Body of pancreas (tissue), 4 donors: ENCODE results near the gene SHC4. TPM values are rescaled to one million over a fixed set of nuclear protein-coding genes. Genes with fewer than 3 reads are reported as not detected.

Source experiments
- ATAC-seq: fragments of 150-250 bp; one replicate; pipeline ENCODE4 v1.9.1; 2016
- DNase-seq, 4 donors: peaks; one replicate each; pipeline ENCODE4 v3.0.0-alpha.2; 2019
- H3K27ac ChIP-seq, 4 donors: fragments of 200-600 bp; sonication (generic); 1 replicate in 3 of 4; 2 replicates in 1 of 4; pipeline versions ENCODE4 v1.5.1 to v1.6.1; 2016 to 2019; ENCODE audit warnings: mild to moderate bottlenecking in 1 of 4, mixed read lengths in 1 of 4, moderate library complexity in 1 of 4
- H3K27me3 ChIP-seq, 2 donors: fragments of 200-600 bp; sonication (generic); one replicate each; pipeline ENCODE4 v1.6.0; 2016; ENCODE audit warnings: mild to moderate bottlenecking in 1 of 2
- H3K36me3 ChIP-seq, 2 donors: fragments of 200-600 bp; sonication (generic); replicated peaks in 1 of 2; 2 replicates each; pipeline ENCODE4 v1.5.1; 2016; ENCODE audit warnings: low read depth in 2 of 2; ENCODE audit not compliant: insufficient read depth in 1 of 2
- H3K4me1 ChIP-seq: fragments of 200-600 bp; sonication (generic); one replicate; pipeline ENCODE4 v1.6.0; 2016
- H3K4me3 ChIP-seq, 2 donors: fragments of 200-600 bp; sonication (generic); 1 replicate in 1 of 2; 2 replicates in 1 of 2; pipeline ENCODE4 v1.5.1; 2016 to 2019
- H3K9me3 ChIP-seq, 3 donors: fragments of 200-600 bp; sonication (generic); 1 replicate in 2 of 3; 2 replicates in 1 of 3; pipeline ENCODE4 v1.5.1; 2016
- POLR2A ChIP-seq, 3 donors: fragments of 450-650 bp; IDR thresholded peaks; one replicate each; pipeline ENCODE4 v1.6.1; 2016; ENCODE audit warnings: antibody characterized with exemption in 3 of 3, mild to moderate bottlenecking in 2 of 3
- WGBS, 2 donors: methylation state at CpG; one replicate each; pipeline ENCODE4 v1.1.5; 2017; 5-methylcytosine and 5-hydroxymethylcytosine counted together
- intact Hi-C: fragments of 100-400 bp; cut with DNase I; formaldehyde crosslinking; loops from one replicate; pipeline ENCODE4 v1.15.1; 2023
- small RNA-seq: library from RNA; depleted of rRNA; stranded (forward); fragments of <200 nt; gene quantifications from one replicate; pipeline ENCODE3, GENCODE V24; 2016
- total RNA-seq, 2 donors: library from RNA; depleted of rRNA; stranded (reverse); fragments of >200 nt; gene quantifications; one replicate each; pipeline ENCODE4 v1.1.0, GENCODE V29; 2016
- TF ChIP-seq, protein P1 (sequence below), 7 experiments: fragments of 450-650 bp in 4 of 7; fragments of 200-600 bp in 3 of 7; sonication (generic) in 3 of 7; IDR thresholded peaks; one replicate each; pipeline ENCODE4 v1.5.1; 2016 to 2019; ENCODE audit warnings: antibody characterized with exemption in 7 of 7

Gene SHC4
- total RNA-seq, 2 donors from 2014 or later: 0.78 TPM; not detected in 1

DNA sequence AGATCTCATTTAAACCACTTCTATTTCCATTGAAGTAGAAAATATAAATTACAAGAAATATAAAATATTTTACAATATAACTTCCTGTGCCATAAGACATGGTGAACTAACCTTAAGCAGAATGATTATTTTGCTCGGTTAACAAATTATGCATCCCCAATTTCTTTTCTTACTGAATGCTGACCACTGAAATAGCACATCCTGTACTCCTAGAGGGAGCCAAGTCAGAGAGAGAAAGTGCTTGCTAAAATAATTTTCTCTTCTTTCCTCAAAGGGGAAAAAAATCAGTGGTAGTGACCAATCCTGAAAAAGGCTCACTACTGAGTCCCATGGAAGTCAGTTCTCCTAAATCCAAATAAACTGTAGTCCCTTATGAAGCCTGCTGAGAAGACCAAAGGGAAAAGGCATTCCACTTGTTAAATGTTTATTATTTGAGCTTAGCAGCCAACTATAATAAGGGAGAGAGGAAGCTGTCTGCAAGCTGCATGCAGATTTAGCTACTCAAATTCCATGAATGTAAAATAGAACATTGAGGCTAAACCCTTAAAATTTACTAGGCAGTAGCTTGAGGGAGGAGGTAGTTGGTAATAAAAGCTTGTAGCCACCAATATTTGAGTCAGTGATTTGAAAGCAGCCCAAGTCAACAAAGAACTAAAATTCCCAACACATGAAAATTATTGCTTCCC lies 185.9 kb downstream of the SHC4 start:
- H3K4me1 ChIP-seq: no peaks in the 10 kb centered on the region
- no peaks in the 10 kb centered on the region for H3K27me3 ChIP-seq
- ATAC-seq (no peak), DNase-seq (no peak)
- no peak overlapping the region for H3K4me3 ChIP-seq
- 81 to 90% methylated on average over 1 of the region's 1 CpG for WGBS, 2 donors
- intact Hi-C loops: no loop called here
- TF ChIP-seq, protein P1, sequence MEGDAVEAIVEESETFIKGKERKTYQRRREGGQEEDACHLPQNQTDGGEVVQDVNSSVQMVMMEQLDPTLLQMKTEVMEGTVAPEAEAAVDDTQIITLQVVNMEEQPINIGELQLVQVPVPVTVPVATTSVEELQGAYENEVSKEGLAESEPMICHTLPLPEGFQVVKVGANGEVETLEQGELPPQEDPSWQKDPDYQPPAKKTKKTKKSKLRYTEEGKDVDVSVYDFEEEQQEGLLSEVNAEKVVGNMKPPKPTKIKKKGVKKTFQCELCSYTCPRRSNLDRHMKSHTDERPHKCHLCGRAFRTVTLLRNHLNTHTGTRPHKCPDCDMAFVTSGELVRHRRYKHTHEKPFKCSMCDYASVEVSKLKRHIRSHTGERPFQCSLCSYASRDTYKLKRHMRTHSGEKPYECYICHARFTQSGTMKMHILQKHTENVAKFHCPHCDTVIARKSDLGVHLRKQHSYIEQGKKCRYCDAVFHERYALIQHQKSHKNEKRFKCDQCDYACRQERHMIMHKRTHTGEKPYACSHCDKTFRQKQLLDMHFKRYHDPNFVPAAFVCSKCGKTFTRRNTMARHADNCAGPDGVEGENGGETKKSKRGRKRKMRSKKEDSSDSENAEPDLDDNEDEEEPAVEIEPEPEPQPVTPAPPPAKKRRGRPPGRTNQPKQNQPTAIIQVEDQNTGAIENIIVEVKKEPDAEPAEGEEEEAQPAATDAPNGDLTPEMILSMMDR (IDR thresholded peaks at IDR 0.05): no peak
- no peak for TF ChIP-seq POLR2A (IDR thresholded peaks at IDR 0.05)
- H3K9me3 ChIP-seq: no peaks in the 10 kb centered on the region
- H3K36me3 ChIP-seq: peaks cover 0 to 3% of the 10 kb centered on the region in 2 donors
- no peak overlapping the region for H3K27ac ChIP-seq

DNA sequence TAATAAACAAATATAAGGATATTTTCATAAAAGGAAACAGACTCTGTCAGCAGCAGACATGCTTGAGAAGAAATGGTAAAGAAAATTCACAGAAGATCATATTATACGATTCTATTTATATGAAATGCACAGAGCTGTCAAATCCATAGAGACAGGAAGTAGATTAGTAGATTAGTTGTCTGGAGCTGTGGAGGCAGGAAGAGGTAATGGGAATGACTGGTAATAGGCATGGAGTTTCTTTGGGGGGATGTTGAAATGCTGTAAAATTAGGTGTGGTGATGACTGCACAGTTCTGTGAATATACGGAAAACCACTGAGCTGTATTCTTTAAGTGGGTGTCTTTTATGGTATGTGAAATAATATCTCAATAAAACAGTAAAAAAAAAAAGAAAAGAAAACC lies 188.2 kb downstream of the SHC4 start:
- Histone ChIP-seq H3K4me3 (no peak overlapping the region), H3K27ac (no peak overlapping the region), H3K36me3 (no peaks in the 10 kb centered on the region), H3K27me3 (no peaks in the 10 kb centered on the region), H3K9me3 (no peaks in the 10 kb centered on the region), H3K4me1 (no peaks in the 10 kb centered on the region)
- WGBS, 2 donors: 82 to 97% methylated on average over 2 of the region's 2 CpGs
- TF ChIP-seq, protein P1 (IDR thresholded peaks at IDR 0.05): no peak
- TF ChIP-seq POLR2A (IDR thresholded peaks at IDR 0.05): no peak
- DNase-seq (no peak), ATAC-seq (no peak)
- intact Hi-C loops: no loop called here

DNA sequence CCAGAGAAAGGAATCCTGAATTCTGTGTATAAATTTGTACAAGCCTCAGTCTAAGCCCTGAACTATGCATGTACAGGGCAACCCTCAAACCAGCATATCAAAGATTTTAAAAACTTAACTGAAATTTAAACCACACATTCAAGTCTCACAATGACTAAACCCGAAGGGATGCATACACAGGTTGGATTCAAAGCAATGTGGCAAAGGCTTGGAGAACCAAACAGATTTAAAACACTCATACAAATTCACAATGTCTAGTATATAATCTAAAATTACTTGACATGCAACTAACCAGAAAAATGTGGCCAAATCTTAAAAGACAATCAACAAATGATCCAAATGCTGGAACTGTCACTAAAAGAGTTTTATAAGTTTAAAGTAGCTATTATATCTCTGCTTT lies 189.2 kb downstream of the SHC4 start:
- TF ChIP-seq, protein P1 (IDR thresholded peaks at IDR 0.05): no peak
- no peak for TF ChIP-seq POLR2A (IDR thresholded peaks at IDR 0.05)
- Histone ChIP-seq H3K4me1 (no peaks in the 10 kb centered on the region), H3K4me3 (no peak overlapping the region), H3K9me3 (no peaks in the 10 kb centered on the region), H3K27ac (no peak overlapping the region), H3K36me3 (no peaks in the 10 kb centered on the region), H3K27me3 (no peaks in the 10 kb centered on the region)
- ATAC-seq: no peak
- intact Hi-C loops: no loop called here
- DNase-seq: no peak
- WGBS, 2 donors: 89 to 100% methylated on average over 1 of the region's 1 CpG

Small RNA genes within 50 kb of the gene (small RNA-seq; reads per million reads assigned to genes)
- not detected for gene RF00019

Other genes with a start within 250 kb of the SHC4 start
- gene CEP152, start 152.8 kb downstream of the SHC4 start, total RNA-seq: 1 to 10 TPM; 3.6 to 7.9 TPM
- 100 to 1,000 TPM in 1 of 2 donors, 10 to 100 TPM in 1; 60.0 to 182 TPM for gene EID1, start 85.8 kb downstream of the SHC4 start, total RNA-seq
- gene SECISBP2L, start 82.5 kb upstream of the SHC4 start, total RNA-seq: 10 to 100 TPM; 23.9 to 32.0 TPM
- gene COPS2, start 191.7 kb upstream of the SHC4 start, total RNA-seq: 10 to 100 TPM; 17.5 to 33.7 TPM
- 10 to 100 TPM; 21.5 to 35.6 TPM for gene GALK2, start 206.3 kb upstream of the SHC4 start, total RNA-seq